ENCODE results near the gene ARIH2.

ARIH2 gene

GRCh38 chr3:49020330-49021212 is 101.9 kb downstream of the ARIH2 start:
- peak; percentile 34 for DNase-seq

- DNase-seq: peak; percentile 100
These were observed 102.7 kb downstream of the ARIH2 start for GRCh38 chr3:49021213-49021812.

GRCh38 chr3:49021813-49022687 is 103.4 kb downstream of the ARIH2 start, which contains the start of gene NDUFAF3:
Gene NDUFAF3 (plus strand): TSS chr3:49022121. CDS start chr3:49022145, 24 bp downstream.
- peak; percentile 92 for DNase-seq

- DNase-seq: no peak
These were observed 104.1 kb downstream of the ARIH2 start for GRCh38 chr3:49022688-49023171.

GRCh38 chr3:49023775-49024174 is 105.1 kb downstream of the ARIH2 start:
- DNase-seq: no peak

GRCh38 chr3:49024449-49024848 is 105.8 kb downstream of the ARIH2 start:
- DNase-seq: no peak

- no peak for DNase-seq
These were observed 106.6 kb downstream of the ARIH2 start for GRCh38 chr3:49025005-49025792.

GRCh38 chr3:49025793-49026520 is 107.3 kb downstream of the ARIH2 start:
- DNase-seq: no peak

- no peak for DNase-seq
These were observed 107.9 kb downstream of the ARIH2 start for GRCh38 chr3:49026536-49026935.

- no peak for DNase-seq
These were observed 109.0 kb downstream of the ARIH2 start for GRCh38 chr3:49027634-49028033.

- DNase-seq: no peak
These were observed 109.6 kb downstream of the ARIH2 start for GRCh38 chr3:49028298-49028672.

- peak; percentile 95 for DNase-seq
These were observed 110.3 kb downstream of the ARIH2 start, which contains the start of gene IMPDH2 for GRCh38 chr3:49028673-49029562. Gene IMPDH2 (minus strand): TSS chr3:49029398. CDS start chr3:49029350, 48 bp downstream.

- no peak for DNase-seq
These were observed 110.9 kb downstream of the ARIH2 start for GRCh38 chr3:49029563-49029884.

GRCh38 chr3:49030321-49030720 is 111.7 kb downstream of the ARIH2 start:
- no peak for DNase-seq

GRCh38 chr3:49032646-49033304 is 114.1 kb downstream of the ARIH2 start:
- DNase-seq: no peak

GRCh38 chr3:49034650-49035049 is 116.0 kb downstream of the ARIH2 start:
- no peak for DNase-seq

GRCh38 chr3:49035281-49035680 is 116.6 kb downstream of the ARIH2 start:
- no peak for DNase-seq
